GM21526 (cell line): ENCODE results near the gene LGALS9.
"Not testable (repeated sequence)": the region's sequence is repeated elsewhere in the genome, so short reads cannot be mapped to it uniquely, and the experiment has no call there.

Experiments
- ATAC-seq: cut with Tn5 transposase; IDR thresholded peaks from one replicate; pipeline ENCODE4 v1.9.1; 2021; ENCODE audit warnings: moderate library complexity; ENCODE audit not compliant: unreplicated experiment, low FRiP score

The LGALS9 gene

DNA sequence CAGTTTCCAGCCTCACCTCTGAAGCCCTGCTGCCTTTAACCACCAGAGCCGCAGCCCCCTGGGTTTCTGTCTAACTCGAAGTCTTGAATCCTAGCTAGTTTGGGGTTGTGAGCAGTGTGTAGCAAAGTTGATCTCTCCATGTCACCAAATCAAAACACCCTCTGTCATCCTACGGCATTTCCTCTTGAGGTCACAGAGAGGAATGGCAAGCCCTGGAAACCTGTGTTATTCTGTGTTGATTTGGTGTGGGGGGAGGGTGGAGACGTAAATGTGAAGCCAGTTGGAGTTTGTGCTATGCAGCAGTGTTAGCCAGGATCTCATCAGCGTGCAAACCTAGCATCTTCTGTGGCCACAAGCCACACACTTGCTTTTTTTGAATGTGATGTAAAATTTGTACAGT, 5.1 kb upstream of the LGALS9 start:
- ATAC-seq: no peak

DNA sequence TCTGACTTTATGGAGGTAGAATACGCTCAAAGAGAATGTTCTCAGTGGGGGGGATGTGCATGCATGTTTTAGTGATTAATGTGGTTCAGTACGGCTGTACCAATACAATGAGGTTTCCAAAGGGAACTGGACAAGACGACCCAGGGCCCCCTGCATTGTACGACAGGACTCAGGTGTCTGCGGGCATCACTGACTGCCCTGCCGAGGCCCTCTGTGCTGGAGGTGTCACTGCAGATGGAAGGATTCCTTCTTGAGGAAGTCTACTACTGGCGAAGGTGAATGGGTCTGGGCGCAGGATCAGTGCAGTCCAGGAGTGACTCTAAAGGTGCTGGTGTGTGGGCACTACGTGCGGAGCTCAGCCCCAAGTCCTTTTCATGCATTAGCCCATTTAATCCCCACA, 3.5 kb upstream of the LGALS9 start:
- no peak for ATAC-seq

DNA sequence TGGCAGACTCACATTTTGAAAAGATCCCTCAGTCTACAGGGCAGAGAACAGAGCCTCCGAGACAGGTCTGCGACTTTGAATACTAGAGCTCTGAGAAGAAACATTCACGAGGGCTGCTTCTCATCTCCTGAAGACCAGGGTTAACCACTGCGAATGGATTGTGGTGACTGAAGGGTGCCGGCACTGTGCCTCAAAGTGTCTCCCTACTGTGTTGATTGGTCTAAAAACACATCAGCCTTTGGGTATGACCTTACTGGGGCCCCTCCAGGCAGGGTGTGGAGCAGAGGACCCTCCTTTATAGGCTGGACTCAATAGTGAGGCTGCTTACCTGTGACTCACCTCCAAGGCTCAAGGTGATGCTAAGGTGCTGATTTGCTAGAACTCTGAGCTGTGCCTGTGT, 2.6 kb upstream of the LGALS9 start:
- no peak for ATAC-seq

DNA sequence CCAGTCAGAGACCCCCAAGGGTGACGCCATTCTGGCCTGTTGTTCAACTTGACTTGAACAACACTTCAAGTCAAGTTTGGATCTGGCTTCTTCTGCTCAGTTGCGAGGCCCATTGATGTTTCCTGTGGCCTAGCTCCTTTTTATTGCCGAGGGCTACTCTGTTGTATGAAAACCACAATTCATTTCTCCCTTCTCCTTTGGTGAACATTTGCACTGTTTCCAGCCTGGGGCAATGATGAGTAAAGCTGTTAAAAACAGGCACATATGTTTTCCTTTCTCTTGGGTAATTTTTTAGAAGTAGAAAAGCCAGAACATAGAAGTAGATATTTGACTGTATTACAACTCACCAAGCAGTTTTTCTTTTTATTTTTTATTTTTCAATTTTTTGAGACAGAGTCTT, 1.7 kb upstream of the LGALS9 start:
- ATAC-seq: not testable (repeated sequence)

DNA sequence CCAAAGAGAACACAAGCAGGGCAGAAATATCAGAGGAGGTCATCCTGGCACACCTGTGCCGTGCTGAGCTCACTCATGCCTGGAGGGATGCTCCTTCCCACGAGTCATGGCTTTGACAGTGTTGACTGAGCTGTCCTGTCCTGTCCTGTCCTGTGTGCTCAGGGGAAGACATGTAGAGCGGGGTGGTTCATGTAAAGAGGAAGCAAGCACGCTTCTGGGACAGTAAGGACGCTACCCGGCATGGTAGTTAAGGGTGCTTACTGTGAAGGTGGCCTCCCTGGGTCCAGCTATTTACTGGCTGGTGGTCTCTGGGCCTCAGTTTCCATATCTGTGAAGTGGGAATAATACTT, 398 bp downstream of the LGALS9 start:
- ATAC-seq: no peak

DNA sequence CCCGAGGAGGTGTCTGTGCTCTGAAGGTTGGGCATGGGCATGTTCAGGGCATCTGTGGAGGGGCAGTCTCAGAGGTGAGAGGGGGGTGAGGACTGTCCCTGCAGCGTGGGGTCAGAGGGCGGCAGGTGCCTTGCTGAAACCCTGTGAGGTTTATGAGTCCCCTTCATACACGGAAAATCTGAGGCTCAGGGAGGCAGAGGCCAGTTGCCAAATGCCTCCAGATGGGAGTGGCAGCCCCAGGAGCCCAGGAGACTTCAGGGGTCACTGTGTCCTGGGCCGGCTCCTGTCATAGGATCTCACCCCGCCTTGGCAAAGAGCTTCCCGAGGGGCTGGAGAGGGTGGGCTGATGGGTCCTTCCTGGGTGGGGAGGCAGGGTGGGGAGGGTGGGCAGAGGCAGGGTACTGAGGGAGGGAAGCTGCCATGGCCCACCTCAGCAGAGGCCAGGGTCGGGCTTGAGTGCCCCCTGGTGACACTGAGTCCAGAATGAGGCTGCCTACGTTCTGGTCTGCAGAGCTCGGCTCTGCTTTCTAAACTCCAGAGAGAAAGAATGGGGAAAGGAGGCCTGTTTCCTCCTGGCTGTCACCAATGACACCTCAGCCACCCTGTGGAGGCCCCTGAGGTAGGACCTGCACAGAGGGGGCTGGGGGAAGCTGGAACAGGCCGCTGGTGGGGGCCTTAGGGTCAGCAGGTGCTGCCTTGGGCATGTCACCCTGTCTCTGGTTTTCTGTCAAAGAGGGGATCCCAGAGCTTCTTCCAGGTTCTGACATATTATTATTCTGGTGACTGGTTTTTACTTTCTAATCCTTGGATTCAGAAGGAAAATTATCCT, 1.1 kb downstream of the LGALS9 start:
- ATAC-seq: no peak

DNA sequence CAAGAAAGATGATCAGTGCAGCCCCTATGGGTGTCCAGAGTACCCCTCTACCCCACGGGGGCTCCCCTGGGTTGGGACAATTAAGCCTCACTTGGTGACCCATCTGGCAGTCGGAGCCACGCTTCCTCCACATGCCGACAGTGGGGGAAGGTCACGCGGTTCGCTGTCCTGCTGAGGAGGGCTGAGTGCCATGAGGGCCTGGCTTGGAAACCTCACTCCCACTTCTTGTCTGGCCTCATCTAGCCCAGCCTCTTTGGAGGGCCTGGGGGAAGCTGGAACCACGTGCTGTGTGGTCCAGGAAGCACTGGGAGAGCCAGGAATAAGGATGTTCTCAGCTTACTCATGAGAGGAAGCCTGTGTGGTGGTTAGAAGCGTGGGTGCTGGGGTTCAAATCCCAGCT, 1.8 kb downstream of the LGALS9 start:
- not testable (repeated sequence) for ATAC-seq

DNA sequence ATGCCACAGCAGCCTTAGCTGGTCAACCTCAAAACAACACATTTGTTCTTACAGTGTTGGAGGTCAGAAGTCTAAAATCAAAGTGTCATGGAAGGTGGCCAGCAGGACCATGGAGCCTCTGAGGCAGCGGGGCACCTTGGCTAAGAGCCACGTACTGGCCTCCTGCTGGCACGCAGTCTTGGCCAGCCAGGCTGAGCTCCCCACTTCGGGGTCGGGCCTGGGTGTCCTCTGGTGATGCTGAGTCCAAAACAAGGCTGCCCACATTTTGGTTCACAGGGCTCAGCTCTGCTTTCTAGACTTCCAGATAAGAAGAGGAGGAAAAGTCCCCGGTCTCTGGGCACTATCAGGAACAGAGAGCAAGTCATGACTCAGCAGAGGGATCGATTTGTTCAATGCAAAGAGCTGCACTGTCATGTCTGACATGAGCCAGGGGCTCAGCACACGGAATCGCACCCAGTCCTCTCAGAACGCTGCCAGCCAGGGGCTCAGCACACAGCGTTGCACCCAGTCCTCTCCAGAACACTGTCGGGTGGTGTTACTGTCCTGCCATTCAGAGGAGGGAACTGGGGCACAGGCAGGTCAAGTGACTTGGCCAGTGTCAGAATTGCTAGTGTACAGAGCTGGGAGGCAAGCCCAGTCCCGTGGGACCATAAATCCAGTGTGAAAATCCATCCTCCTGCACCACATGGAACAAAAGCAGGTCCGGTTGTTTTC, 2.5 kb downstream of the LGALS9 start:
- ATAC-seq: no peak

DNA sequence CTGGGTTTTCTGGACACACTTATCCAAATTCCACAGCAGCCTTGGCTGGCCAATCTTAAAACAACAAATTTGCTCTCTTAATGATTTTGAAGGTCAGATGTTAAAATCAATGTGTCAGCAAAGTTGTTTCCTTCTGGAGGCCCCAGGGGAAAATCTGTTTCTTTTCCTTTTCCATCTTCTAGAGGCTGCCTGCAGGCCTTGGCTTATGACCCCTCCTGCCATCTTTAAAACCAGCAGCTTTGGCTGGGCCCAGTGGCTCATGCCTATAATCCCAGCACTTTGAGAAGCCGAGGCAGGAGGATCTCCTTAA, 3.0 kb downstream of the LGALS9 start:
- no peak for ATAC-seq

DNA sequence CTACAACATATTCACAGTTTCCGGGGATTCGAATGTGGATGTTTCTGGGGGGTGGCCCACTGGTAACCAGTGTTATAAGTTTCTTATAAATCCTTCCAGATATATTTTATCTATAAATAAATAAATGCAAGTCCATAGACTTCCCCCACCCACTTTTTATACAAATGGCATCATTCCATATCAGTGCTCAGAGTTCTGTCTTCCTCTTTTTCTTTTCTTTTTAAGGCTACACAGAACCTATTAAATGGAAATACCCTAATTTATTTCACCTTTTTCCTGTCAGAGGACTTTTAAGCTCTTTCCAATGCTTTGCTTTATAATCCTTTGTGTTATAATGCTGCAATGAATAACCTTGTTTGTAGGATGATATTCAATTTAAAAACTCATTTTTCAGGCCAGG, 3.8 kb downstream of the LGALS9 start:
- ATAC-seq: no peak

DNA sequence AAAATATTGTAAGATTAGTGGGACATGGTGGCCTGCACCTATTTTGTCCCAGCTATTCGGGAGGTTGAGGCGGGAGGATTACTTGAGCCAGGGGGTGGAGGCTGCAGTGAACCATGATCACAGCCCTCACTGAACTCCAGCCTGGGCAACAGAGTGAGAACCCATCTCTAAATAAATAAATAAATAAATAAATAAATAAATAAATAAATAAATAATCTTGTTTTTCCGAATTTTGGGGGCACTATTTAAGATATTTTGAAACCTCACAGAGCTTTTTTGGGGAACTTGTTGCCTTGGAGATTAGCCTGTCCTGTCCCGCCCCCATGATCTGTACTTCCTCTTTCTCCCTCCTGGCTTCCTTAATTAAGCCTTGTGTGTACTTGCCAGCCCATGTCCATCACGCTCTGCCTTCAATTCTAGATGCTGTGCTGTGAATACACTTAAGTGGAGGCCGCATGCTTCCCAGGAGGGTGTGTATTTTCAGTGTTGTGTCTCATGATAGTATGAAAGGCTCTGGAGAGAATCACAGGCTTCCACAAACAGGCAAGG, 4.4 kb downstream of the LGALS9 start:
- ATAC-seq: no peak

DNA sequence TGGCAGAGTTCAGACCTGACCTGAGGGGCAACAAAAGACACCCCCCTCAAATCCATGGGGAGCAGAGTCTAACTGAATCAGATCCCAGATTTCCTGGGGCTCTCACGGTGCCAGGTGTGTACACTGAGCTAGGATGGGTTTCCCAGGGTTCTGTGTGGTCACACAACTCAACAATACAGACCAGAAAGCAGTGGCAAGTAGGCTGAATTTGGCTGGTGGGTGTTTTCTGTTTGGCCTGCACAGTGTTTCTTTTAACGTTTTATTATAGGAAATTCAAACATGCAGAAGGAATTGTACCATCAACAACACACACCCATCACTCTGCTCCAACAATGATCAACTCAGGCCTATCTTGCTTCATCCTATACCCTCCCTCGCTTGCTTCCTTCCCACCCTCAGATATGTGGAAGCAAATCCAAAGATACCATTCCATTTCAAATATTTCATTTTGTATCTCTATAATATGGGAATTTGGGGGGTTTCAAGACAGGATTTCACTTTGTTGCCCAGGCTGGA, 5.1 kb downstream of the LGALS9 start:
- ATAC-seq: not testable (repeated sequence)

DNA sequence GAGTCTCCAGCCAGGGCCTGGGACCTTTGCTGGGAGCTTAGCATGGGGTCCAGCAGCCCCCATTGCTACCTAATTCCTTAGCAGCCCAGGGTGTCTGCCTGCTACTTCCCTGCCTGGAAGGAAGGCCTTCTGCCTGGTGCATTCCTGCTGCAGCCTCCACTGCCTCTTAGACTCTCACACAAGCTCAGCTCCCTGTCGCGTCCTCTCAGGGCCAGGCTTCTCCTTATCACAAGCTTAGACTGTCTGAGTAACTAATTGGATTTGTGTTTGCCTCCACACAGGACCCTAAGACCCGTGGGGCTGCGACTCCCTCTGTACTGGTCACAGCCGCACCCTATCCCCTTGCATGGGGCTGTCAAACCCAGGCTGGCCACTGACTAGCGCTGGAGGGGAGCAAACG, 6.8 kb downstream of the LGALS9 start:
- ATAC-seq: not testable (repeated sequence)

DNA sequence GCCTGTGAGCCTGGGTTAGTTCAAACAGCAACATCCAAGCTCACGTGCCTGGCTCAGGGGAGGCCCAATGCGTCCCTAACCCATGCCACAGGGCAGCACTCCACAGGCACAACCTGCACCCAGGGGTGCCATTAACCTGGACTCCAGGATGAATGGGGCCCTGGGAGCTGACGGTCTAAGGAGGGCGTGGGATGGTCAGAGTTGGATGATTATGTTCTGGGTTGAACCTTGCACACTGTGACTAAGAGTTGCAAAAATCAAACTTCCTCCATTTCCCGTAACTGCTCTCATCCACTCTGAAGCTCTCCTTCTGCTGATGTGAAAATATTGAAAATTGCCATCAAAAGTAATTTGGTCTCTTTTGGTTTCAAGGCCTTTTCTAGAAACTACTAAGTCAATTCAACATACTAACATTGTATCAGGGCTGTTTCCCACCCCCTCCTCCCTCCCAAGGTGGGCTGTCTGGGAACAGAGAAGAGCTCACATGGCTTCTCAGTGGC, 7.5 kb downstream of the LGALS9 start:
- not testable (repeated sequence) for ATAC-seq

DNA sequence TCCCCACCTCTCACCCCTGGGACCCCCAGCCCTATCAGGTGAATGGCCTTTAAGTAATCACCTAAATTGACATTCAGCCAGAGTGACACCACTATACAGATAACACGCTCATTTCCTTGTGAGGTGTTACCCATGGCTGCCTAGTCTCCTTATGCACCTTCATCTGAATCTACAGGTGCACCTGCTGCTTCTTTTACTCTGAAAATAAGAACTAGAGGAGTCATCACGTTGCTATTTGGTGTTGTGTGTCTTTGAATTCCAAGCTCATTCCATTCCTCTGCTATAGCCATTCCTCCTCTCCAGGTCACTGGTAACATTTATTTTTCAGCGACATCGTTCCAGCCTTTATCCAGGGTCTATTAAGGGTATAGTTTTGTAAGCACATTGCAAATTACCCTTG, 9.8 kb downstream of the LGALS9 start:
- no peak for ATAC-seq

DNA sequence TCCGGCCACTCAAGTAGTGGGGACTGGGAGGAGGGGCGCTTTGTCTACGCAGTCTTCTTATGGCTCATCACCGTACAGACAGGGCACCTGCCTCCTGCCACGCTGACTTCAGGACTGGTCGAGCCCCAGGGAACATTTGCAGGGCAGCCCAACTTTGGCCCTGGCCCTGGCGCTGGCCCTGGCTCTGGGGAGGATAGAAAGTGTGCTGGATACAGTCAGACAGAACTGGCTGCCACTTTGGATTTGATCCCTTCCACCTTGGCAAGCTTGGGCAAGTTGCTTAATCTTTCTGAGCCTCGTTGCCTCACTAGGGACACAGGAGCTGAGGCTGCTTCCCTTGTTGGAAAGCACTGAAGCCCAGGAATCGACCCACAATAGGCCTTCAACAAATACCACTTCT, 13.6 kb downstream of the LGALS9 start:
- no peak for ATAC-seq

DNA sequence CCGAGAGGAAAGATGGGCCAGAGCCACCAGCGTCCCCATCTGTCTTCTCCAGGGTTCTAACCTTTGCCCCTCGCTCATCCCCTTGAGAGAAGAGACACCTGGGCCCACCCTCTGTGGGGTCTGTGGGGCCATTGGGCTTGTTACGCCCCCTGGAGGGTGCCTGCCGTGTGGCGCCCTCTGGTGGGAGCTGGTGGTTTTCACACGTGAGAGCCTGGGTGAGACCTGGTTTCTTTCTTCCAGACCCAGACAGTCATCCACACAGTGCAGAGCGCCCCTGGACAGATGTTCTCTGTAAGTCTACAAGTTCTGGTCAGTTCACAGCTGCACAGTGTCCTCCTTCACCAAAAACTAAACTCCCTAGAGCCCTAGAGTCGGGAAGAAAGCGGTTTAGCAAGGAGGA, 14.6 kb downstream of the LGALS9 start:
- ATAC-seq: not testable (repeated sequence)

DNA sequence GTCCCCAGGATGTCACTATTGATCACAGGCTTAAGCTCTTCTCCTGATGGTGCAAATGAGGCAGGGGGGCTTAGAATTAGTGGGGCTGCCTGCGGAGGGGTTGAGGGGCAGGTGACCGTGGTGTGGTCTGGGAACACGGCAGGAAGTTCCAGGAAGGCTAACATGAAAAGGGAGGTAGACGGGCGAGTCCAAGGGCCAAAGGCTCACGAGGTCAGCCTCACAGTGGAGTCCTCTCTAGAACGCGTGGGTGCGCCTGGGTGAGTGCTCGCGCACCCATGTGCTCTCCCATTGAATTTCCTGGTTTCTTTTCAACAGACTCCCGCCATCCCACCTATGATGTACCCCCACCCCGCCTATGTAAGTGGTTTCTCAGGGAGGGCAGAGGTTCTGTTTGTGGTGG, 15.2 kb downstream of the LGALS9 start:
- ATAC-seq: no peak

DNA sequence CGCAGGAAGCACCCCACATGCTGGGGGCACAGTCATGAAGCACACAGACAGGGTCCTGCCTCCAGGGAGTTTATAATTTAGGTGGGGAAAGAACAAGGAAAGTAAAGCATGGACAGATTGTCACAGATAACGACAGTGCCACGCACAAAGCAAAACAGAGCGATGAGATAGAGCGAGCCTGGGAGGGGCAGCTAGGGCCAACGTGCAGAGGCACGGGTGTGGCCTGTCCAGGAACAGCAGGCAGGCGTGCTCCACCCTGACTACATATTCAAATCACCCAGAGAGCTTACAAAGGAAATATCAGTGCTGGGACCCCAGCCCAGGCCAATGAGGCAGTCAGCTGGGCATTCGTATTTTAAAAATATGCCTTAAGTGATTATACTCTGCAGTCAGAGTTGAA, 16.8 kb downstream of the LGALS9 start:
- ATAC-seq: no peak

DNA sequence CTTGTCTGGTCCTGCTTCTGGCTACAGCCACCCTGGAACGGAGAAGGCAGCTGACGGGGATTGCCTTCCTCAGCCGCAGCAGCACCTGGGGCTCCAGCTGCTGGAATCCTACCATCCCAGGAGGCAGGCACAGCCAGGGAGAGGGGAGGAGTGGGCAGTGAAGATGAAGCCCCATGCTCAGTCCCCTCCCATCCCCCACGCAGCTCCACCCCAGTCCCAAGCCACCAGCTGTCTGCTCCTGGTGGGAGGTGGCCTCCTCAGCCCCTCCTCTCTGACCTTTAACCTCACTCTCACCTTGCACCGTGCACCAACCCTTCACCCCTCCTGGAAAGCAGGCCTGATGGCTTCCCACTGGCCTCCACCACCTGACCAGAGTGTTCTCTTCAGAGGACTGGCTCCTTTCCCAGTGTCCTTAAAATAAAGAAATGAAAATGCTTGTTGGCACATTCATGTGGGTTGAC, 18.2 kb downstream of the LGALS9 start:
- ATAC-seq: not testable (repeated sequence)

DNA sequence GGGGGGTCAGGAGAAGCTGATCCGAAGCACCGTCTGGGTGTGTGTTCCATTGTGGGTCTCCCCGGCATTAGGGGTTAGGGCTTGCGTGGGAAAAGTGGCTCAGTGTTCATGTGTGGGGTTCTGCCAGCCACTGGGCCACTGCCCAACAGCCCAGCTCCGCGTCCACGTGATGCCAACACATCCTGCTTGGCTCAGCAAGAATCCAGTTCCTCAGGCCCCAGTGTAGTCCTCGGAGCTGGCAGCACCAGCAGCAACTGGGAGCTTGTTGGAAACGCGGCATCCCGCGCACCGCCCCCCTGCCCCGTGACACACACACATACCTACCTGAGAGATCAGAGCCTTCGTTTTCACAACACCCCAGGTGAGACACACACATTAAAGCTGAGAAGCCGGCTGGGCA, 18.9 kb downstream of the LGALS9 start:
- no peak for ATAC-seq

DNA sequence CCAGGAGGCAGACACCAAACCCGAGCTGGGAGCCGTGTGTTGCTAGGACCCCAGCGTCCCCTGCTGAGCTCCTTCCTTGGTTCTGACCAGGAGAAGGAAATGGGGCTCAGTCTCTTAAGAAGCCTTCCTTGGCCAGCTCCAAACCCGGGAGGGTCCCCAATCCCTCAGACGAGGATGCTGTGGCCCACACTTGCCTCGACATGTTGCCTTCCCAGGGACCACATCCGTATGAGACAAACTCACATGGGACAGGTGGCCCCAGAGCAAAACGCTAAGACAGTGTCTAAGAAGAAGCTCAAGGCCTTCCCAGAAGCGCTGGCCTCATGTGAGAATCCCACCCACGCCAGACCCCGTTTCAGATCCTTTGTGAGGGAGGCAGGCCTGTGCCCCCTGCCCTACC, 19.8 kb downstream of the LGALS9 start:
- no peak for ATAC-seq
